ENCODE results near the gene RPA1.
"Not testable (repeated sequence)": the region's sequence is repeated elsewhere in the genome, so short reads cannot be mapped to it uniquely, and the experiment has no call there.

Gene RPA1

GRCh38 chr17:1839516-1839915 is 9.7 kb downstream of the RPA1 start:
- TF ChIP-seq, protein P1, sequence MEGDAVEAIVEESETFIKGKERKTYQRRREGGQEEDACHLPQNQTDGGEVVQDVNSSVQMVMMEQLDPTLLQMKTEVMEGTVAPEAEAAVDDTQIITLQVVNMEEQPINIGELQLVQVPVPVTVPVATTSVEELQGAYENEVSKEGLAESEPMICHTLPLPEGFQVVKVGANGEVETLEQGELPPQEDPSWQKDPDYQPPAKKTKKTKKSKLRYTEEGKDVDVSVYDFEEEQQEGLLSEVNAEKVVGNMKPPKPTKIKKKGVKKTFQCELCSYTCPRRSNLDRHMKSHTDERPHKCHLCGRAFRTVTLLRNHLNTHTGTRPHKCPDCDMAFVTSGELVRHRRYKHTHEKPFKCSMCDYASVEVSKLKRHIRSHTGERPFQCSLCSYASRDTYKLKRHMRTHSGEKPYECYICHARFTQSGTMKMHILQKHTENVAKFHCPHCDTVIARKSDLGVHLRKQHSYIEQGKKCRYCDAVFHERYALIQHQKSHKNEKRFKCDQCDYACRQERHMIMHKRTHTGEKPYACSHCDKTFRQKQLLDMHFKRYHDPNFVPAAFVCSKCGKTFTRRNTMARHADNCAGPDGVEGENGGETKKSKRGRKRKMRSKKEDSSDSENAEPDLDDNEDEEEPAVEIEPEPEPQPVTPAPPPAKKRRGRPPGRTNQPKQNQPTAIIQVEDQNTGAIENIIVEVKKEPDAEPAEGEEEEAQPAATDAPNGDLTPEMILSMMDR (conservative IDR thresholded peaks at IDR 0.05; ENCODE audit: low read depth, low read length) = no peak
- H3K4me3 ChIP-seq (ENCODE audit: low read depth, low read length) = no peak overlapping the region
- no peak for DNase-seq (ENCODE audit: low read depth)

- H3K4me3 ChIP-seq (ENCODE audit: low read depth, low read length) = no peak overlapping the region
- TF ChIP-seq, protein P1 (conservative IDR thresholded peaks at IDR 0.05; ENCODE audit: low read depth, low read length) = no peak
- no peak for DNase-seq (ENCODE audit: low read depth)
These were observed 14.1 kb downstream of the RPA1 start for GRCh38 chr17:1843947-1844346.

- no peak overlapping the region for H3K4me3 ChIP-seq (ENCODE audit: low read depth, low read length)
- TF ChIP-seq, protein P1 (conservative IDR thresholded peaks at IDR 0.05; ENCODE audit: low read depth, low read length) = no peak
- DNase-seq (ENCODE audit: low read depth) = no peak
These were observed 17.4 kb downstream of the RPA1 start for GRCh38 chr17:1847191-1847590.

GRCh38 chr17:1852327-1852726 is 22.5 kb downstream of the RPA1 start:
- TF ChIP-seq, protein P1 (conservative IDR thresholded peaks at IDR 0.05; ENCODE audit: low read depth, low read length) = no peak
- no peak overlapping the region for H3K4me3 ChIP-seq (ENCODE audit: low read depth, low read length)
- DNase-seq (ENCODE audit: low read depth) = no peak

- H3K4me3 ChIP-seq (ENCODE audit: low read depth, low read length) = no peak overlapping the region
These were observed 23.9 kb downstream of the RPA1 start for GRCh38 chr17:1853698-1854097.

GRCh38 chr17:1856462-1856861 is 26.7 kb downstream of the RPA1 start:
- H3K4me3 ChIP-seq (ENCODE audit: low read depth, low read length) = not testable (repeated sequence)

More at GRCh38 chr17:1853698-1854097, 23.9 kb downstream of the RPA1 start:
- TF ChIP-seq, protein P1 (conservative IDR thresholded peaks at IDR 0.05; ENCODE audit: low read depth, low read length) = no peak
- DNase-seq (ENCODE audit: low read depth) = no peak

DNA sequence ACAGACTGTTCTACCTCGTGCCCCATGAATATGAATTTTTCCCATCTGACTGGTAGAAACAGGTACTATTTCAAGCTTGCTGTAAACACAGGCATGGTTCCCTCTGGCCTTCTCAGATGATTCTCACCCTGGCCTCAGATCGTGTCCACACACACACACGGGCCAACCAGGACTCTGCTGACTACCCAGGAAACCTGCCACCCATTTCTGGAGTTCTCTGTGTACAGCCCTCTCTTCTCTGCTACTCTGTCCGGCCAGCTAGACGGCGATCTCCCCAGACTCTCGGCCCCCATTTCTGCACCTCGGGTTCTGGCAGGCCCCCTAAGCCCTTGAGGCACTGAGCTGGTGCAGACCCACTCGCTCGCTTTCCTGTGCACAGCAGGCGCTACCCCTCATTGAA is 31.2 kb downstream of the RPA1 start:
- no peak overlapping the region for H3K4me3 ChIP-seq (ENCODE audit: low read depth, low read length)
- DNase-seq (ENCODE audit: low read depth) = no peak
- TF ChIP-seq, protein P1 (conservative IDR thresholded peaks at IDR 0.05; ENCODE audit: low read depth, low read length) = no peak

More at GRCh38 chr17:1856462-1856861, 26.7 kb downstream of the RPA1 start:
- DNase-seq (ENCODE audit: low read depth) = not testable (repeated sequence)

Data from choroid plexus epithelial cell (primary cell).